Measurements from ENCODE around the gene FLRT3.

FLRT3 gene

GRCh38 chr20:14337400-14338171 lies at the start of gene FLRT3:
Gene FLRT3 (minus strand): TSS chr20:14337612. CDS start chr20:14327506, 10,106 bp downstream.
- DNase-seq (ENCODE audit: low read depth in 2 of 2), result peak; percentile 95

DNA sequence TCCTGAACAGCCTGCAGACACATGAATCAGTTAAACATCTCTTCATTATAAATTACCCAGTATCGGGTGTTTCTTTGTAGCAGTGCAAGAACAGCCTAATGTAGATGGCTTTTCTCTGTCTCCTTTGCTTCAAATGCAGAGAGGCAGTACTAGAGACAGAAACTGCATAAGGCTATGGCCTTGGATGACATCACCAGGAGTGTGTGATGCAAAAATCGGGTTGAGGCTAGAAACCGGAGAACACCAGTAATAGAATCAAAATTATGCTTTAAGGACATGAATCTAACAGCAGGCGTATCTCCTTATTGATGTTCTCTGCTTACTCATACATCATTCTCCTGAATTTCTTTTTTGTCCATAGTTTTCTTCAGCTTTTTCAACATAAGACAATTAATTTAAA lies 49.3 kb upstream of the FLRT3 start:
- no peak for DNase-seq (ENCODE audit: low read depth in 2 of 2)

GRCh38 chr20:14385176-14385740 lies 47.8 kb upstream of the FLRT3 start:
- DNase-seq (ENCODE audit: low read depth in 2 of 2), result no peak

- DNase-seq (ENCODE audit: low read depth in 2 of 2), result no peak
Observed at GRCh38 chr20:14384416-14385175, 47.2 kb upstream of the FLRT3 start.

- no peak for DNase-seq (ENCODE audit: low read depth in 2 of 2)
Observed at GRCh38 chr20:14383335-14383734, 45.9 kb upstream of the FLRT3 start.

- DNase-seq (ENCODE audit: low read depth in 2 of 2), result no peak
Observed at GRCh38 chr20:14378326-14378725, 40.9 kb upstream of the FLRT3 start.

DNA sequence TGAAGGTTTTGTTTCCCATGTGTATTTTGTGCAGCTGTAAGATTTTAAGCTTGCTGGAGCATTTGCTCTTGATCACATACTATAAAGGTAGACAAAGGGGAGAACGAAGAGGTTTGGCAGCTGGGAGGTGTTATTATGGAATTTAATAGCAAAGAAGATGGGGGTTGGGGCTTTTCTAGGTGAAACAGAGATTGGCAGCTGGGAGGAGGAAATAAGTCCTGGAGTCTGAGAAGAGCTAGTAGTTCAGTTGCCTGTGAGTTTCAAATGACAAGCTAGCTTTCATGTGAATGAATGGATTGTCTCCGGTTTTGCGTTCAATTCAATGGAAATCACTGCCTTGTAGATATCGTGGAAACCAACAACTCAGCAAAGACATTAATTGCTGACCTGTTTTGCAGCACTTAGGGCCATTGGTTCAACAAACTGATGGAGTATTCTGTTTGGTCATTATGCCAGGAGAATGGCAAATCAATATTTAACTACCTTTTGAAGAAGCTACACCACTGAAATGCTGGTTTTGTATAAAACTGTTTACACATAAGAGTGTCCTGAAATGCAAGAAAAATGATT lies 38.1 kb upstream of the FLRT3 start:
- DNase-seq (ENCODE audit: low read depth in 2 of 2), result no peak

- no peak for DNase-seq (ENCODE audit: low read depth in 2 of 2)
Observed at GRCh38 chr20:14374196-14374595, 36.8 kb upstream of the FLRT3 start.

GRCh38 chr20:14361509-14362345 lies 24.3 kb upstream of the FLRT3 start:
- DNase-seq (ENCODE audit: low read depth in 2 of 2), result no peak

GRCh38 chr20:14360416-14360815 lies 23.0 kb upstream of the FLRT3 start:
- peak; percentile 38 to 40 for DNase-seq (ENCODE audit: low read depth in 2 of 2)

- DNase-seq (ENCODE audit: low read depth in 2 of 2), result no peak
Observed at GRCh38 chr20:14355791-14356190, 18.4 kb upstream of the FLRT3 start.

DNA sequence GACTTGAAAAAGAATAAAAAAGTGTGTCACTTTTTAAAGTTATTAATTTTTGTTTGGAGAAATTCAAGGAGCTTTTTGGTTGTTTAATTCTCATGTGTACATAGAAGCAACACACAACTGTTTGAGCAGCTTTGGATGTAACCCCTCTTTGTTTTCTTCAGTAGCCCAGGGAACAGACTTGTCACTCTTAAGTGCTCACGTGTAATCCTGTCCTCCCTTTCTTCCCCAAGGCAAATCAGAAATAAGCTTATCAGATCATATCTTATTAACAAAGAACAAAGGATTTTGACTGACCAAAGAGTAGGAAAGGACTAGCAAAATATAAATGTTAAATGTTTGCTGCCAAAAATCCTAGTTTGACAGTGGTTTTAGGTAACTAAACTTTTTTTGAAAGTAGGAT lies 7.3 kb upstream of the FLRT3 start:
- DNase-seq (ENCODE audit: low read depth in 2 of 2), result no peak

DNA sequence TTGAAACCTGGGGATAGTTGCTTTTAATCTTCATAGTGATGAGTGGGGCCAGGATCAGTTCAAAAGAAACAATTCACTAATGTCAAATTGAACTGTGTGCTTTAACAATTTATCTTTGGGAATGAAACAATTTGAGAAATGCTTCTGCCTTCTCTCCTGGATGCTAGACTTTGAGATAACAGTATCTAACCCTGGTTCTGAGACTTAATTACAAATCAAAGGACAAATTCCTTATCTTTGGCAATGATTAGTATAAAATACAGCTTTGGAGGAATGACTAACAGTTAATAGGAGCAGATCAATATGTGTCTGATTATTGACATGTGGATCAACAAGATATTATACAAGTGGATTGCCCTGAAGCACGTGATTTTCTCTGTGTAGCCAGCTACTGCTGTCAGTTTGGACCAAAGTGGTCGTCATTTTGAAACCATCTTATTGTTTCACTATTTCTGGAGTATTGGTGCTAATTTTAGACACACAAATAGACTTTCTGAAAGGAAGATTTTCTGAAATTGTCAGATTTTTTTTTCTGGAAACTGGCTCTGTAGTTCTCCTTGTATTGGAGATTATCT lies 6.2 kb upstream of the FLRT3 start:
- DNase-seq (ENCODE audit: low read depth in 2 of 2), result no peak

- no peak for DNase-seq (ENCODE audit: low read depth in 2 of 2)
Observed at GRCh38 chr20:14342918-14343317, 5.5 kb upstream of the FLRT3 start.

- DNase-seq (ENCODE audit: low read depth in 2 of 2), result no peak
Observed at GRCh38 chr20:14341801-14342200, 4.4 kb upstream of the FLRT3 start.

GRCh38 chr20:14336686-14337085 lies 726 bp downstream of the FLRT3 start:
- DNase-seq (ENCODE audit: low read depth in 2 of 2), result no peak

GRCh38 chr20:14335052-14335451 lies 2.4 kb downstream of the FLRT3 start:
- DNase-seq (ENCODE audit: low read depth in 2 of 2), result no peak

- DNase-seq (ENCODE audit: low read depth in 2 of 2), result peak; percentile 34 to 43
Observed at GRCh38 chr20:14334306-14334930, 3.0 kb downstream of the FLRT3 start.

DNA sequence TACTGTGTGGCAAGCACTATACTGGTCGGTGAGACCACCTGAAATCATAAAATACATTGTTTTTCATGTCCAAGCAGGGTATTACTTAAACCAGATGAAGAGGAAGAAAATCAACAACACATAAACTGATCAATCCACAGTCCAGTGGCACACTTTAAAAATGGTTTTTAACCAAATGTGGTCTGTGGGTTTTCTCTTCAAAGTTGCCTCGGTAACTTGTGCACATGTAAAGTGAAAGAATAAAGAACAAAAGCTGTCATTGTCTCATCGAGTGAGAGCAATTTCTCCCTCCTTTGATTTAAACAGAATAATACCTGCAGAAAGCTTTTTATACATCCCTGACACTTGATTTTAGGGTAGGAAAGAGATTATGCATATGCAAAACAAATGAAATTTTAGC lies 3.7 kb downstream of the FLRT3 start:
- DNase-seq (ENCODE audit: low read depth in 2 of 2), result no peak

GRCh38 chr20:14332866-14333265 lies 4.5 kb downstream of the FLRT3 start:
- no peak for DNase-seq (ENCODE audit: low read depth in 2 of 2)

- no peak for DNase-seq (ENCODE audit: low read depth in 2 of 2)
Observed at GRCh38 chr20:14331646-14332045, 5.8 kb downstream of the FLRT3 start.
